Mesendoderm (in vitro differentiated cells): ENCODE measurements around the gene NLRC5.

ENCODE experiments used
- DNase-seq: peaks from one replicate; pipeline ENCODE4 v3.0.0; 2013
- H2AK5ac ChIP-seq: 2 replicates; pipeline ENCODE4 v1.6.1; 2013; ENCODE audit warnings: low read length, inconsistent platforms
- H2BK120ac ChIP-seq: 2 replicates; pipeline ENCODE4 v1.6.1; 2013; ENCODE audit warnings: low read depth, mild to moderate bottlenecking, low read length, moderate library complexity, mixed read lengths
- H2BK15ac ChIP-seq: replicated peaks from 2 replicates; pipeline ENCODE4 v1.6.1; 2013; ENCODE audit warnings: low read depth, mild to moderate bottlenecking, moderate library complexity
- H2BK5ac ChIP-seq: 2 replicates; pipeline ENCODE4 v1.6.1; 2013; ENCODE audit warnings: low read length, inconsistent platforms
- H3K18ac ChIP-seq: 2 replicates; pipeline ENCODE4 v1.6.1; 2013; ENCODE audit warnings: mild to moderate bottlenecking, low read length, mixed read lengths
- H3K23ac ChIP-seq: one replicate; pipeline ENCODE4 v1.6.1; 2013; ENCODE audit warnings: low read length
- H3K27ac ChIP-seq: 2 replicates; pipeline ENCODE4 v1.5.1; 2013; ENCODE audit warnings: low read depth, mild to moderate bottlenecking, inconsistent platforms, low read length, moderate library complexity
- H3K27me3 ChIP-seq: 2 replicates; pipeline ENCODE4 v1.6.1; 2013; ENCODE audit warnings: low read length, control low read depth, mild to moderate bottlenecking, inconsistent platforms; ENCODE audit not compliant: insufficient read depth, poor library complexity
- H3K36me3 ChIP-seq: 2 replicates; pipeline ENCODE4 v1.6.1; 2013; ENCODE audit warnings: low read length, inconsistent platforms; ENCODE audit not compliant: control insufficient read depth, insufficient read depth
- H3K4ac ChIP-seq: one replicate; pipeline ENCODE4 v1.6.1; 2013; ENCODE audit warnings: low read depth, mild to moderate bottlenecking, low read length, moderate library complexity
- H3K4me1 ChIP-seq: 2 replicates; pipeline ENCODE4 v1.6.1; 2013; ENCODE audit warnings: low read depth, low read length, inconsistent platforms; ENCODE audit not compliant: control insufficient read depth
- H3K4me2 ChIP-seq: 2 replicates; pipeline ENCODE4 v1.6.1; 2013; ENCODE audit warnings: low read length
- H3K4me3 ChIP-seq: 2 replicates; pipeline ENCODE4 v1.5.1; 2013; ENCODE audit warnings: mild to moderate bottlenecking, low read length
- H3K56ac ChIP-seq: one replicate; pipeline ENCODE4 v1.6.1; 2013; ENCODE audit warnings: low read length
- H3K79me1 ChIP-seq: 2 replicates; pipeline ENCODE4 v1.6.1; 2013; ENCODE audit warnings: low read length, inconsistent platforms
- H3K79me2 ChIP-seq: 2 replicates; pipeline ENCODE4 v1.6.1; 2013; ENCODE audit warnings: mild to moderate bottlenecking, low read length; ENCODE audit not compliant: control insufficient read depth, insufficient read depth
- H3K9ac ChIP-seq: 2 replicates; pipeline ENCODE4 v1.6.1; 2013; ENCODE audit warnings: low read length, inconsistent platforms
- H4K5ac ChIP-seq: one replicate; pipeline ENCODE4 v1.6.1; 2013; ENCODE audit warnings: low read length
- H4K8ac ChIP-seq: one replicate; pipeline ENCODE4 v1.6.1; 2013; ENCODE audit warnings: low read depth, mild to moderate bottlenecking, control low read depth, low read length, moderate library complexity
- WGBS: extraction: QIAGEN DNeasy Blood & Tissue Kit; methylation state at CpG from one replicate; pipeline ENCODE4 v1.1.7; 2013; ENCODE audit warnings: low lambda C conversion rate, missing lambda C conversion rate; ENCODE audit not compliant: insufficient coverage; ENCODE audit errors: extremely low coverage; 5-methylcytosine and 5-hydroxymethylcytosine counted together

The NLRC5 gene

GRCh38 chr16:57021757-57022156, 32.4 kb downstream of the NLRC5 start:
- Histone ChIP-seq H3K79me2 (no peaks in the 10 kb centered on the region), H4K8ac (no peak overlapping the region), H3K9ac (no peak overlapping the region), H2BK15ac (no peak overlapping the region), H3K4me3 (no peak overlapping the region), H3K36me3 (no peaks in the 10 kb centered on the region), H3K4me1 (no peaks in the 10 kb centered on the region), H3K27ac (no peak overlapping the region), H2BK5ac (no peak overlapping the region), H3K27me3 (no peaks in the 10 kb centered on the region), H3K4ac (no peak overlapping the region), H3K23ac (no peak overlapping the region), H3K18ac (no peak overlapping the region), H3K4me2 (no peak overlapping the region), H2AK5ac (no peak overlapping the region), H4K5ac (no peak overlapping the region), H2BK120ac (no peak overlapping the region), H3K79me1 (no peaks in the 10 kb centered on the region), H3K56ac (no peak overlapping the region)
- no CpG with 5 or more reads among the region's 6 CpGs for WGBS
- DNase-seq: no peak

DNA sequence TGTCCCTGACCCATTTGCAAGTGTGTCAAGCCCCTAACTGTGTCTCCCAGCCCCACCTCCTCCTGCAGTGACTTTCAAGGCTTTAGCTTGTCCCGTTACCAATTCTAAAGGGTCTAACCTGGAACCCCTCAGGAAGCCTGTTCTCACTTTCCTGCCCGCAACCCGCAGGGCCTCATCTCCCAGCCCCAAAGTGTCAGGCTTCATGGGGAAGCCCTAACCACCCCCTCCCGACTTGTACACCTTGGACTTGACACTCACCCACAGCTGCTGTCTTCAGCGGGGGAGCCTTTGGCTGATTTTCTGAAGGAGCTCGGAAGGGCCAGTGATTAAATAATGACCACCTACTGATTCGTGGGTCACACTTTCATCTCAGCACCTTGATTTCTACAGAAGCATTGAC, 33.1 kb downstream of the NLRC5 start:
- no peak overlapping the region for H3K9ac ChIP-seq
- H2BK5ac ChIP-seq: no peak overlapping the region
- H3K79me2 ChIP-seq: no peaks in the 10 kb centered on the region
- no peak overlapping the region for H4K8ac ChIP-seq
- H3K56ac ChIP-seq: no peak overlapping the region
- H3K18ac ChIP-seq: no peak overlapping the region
- no peak overlapping the region for H3K27ac ChIP-seq
- H3K79me1 ChIP-seq: no peaks in the 10 kb centered on the region
- H3K4ac ChIP-seq: no peak overlapping the region
- no peaks in the 10 kb centered on the region for H3K27me3 ChIP-seq
- H3K23ac ChIP-seq: no peak overlapping the region
- H3K36me3 ChIP-seq: no peaks in the 10 kb centered on the region
- H2BK120ac ChIP-seq: no peak overlapping the region
- H3K4me1 ChIP-seq: no peaks in the 10 kb centered on the region
- no CpG with 5 or more reads among the region's 7 CpGs for WGBS
- H3K4me2 ChIP-seq: no peak overlapping the region
- H4K5ac ChIP-seq: no peak overlapping the region
- H2AK5ac ChIP-seq: no peak overlapping the region
- H2BK15ac ChIP-seq: no peak overlapping the region
- DNase-seq: no peak
- no peak overlapping the region for H3K4me3 ChIP-seq

DNA sequence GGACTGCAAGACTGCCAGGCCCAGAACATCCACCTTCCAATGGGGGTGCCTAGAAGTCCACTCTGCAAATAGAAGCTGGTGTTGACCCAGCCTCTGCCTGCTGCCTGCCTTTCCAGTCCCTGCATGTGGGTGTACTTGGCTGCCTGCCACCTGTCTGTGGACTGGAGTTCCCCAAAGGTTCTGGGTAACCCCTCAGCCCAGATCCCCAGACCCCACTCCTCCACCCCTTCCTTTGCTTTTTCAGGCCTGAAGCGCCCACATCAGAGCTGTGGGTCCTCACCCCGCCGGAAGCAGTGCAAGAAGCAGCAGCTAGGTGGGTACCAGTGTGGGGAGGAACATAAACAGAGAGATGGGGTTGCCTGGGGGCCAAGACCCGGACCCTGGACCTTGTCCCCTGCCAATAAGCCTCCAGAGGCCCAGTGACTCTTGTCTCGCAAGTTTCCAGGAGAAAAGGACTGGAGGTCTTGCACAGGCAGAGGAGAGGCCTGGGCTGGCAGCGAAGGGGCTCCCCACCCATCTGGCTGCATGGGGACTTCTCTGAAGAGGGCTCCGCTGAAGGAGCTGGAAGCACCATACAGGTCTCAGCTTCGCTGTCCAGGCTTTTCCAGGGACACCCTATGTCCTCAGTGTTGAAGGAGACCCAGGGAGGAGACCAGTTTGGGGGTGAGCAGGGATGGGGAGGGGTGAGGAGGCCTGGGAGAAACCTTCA, 34.3 kb downstream of the NLRC5 start:
- Histone ChIP-seq H3K4ac (no peak overlapping the region), H3K36me3 (no peaks in the 10 kb centered on the region), H3K4me1 (no peaks in the 10 kb centered on the region), H3K79me2 (no peaks in the 10 kb centered on the region), H2BK120ac (no peak overlapping the region), H4K5ac (no peak overlapping the region), H3K9ac (no peak overlapping the region), H2AK5ac (no peak overlapping the region), H3K4me2 (no peak overlapping the region), H2BK5ac (no peak overlapping the region), H3K18ac (no peak overlapping the region), H3K27me3 (no peaks in the 10 kb centered on the region), H4K8ac (no peak overlapping the region), H3K27ac (no peak overlapping the region), H3K56ac (no peak overlapping the region), H2BK15ac (no peak overlapping the region), H3K79me1 (no peaks in the 10 kb centered on the region), H3K4me3 (no peak overlapping the region), H3K23ac (no peak overlapping the region)
- WGBS: no CpG with 5 or more reads among the region's 8 CpGs
- no peak for DNase-seq

GRCh38 chr16:57024894-57025680, 35.7 kb downstream of the NLRC5 start:
- WGBS: no CpG with 5 or more reads among the region's 19 CpGs
- H3K36me3 ChIP-seq: no peaks in the 10 kb centered on the region
- no peaks in the 10 kb centered on the region for H3K27me3 ChIP-seq

DNA sequence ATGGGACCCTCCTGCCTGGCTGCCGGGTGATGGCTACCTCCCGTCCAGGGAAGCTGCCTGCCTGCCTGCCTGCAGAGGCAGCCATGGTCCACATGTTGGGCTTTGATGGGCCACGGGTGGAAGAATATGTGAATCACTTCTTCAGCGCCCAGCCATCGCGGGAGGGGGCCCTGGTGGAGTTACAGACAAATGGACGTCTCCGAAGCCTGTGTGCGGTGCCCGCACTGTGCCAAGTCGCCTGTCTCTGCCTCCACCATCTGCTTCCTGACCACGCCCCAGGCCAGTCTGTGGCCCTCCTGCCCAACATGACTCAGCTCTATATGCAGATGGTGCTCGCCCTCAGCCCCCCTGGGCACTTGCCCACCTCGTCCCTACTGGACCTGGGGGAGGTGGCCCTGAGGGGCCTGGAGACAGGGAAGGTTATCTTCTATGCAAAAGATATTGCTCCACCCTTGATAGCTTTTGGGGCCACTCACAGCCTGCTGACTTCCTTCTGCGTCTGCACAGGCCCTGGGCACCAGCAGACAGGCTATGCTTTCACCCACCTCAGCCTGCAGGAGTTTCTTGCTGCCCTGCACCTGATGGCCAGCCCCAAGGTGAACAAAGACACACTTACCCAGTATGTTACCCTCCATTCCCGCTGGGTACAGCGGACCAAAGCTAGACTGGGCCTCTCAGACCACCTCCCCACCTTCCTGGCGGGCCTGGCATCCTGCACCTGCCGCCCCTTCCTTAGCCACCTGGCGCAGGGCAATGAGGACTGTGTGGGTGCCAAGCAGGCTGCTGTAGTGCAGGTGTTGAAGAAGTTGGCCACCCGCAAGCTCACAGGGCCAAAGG, 36.8 kb downstream of the NLRC5 start:
- Histone ChIP-seq H3K79me2 (no peaks in the 10 kb centered on the region), H3K27ac (no peak overlapping the region)

More at GRCh38 chr16:57024894-57025680, 35.7 kb downstream of the NLRC5 start:
- no peak overlapping the region for H2BK15ac ChIP-seq
- no peaks in the 10 kb centered on the region for H3K79me1 ChIP-seq
- no peak overlapping the region for H3K23ac ChIP-seq
- no peak overlapping the region for H3K56ac ChIP-seq
- no peak overlapping the region for H3K4me3 ChIP-seq
- no peak overlapping the region for H3K9ac ChIP-seq
- DNase-seq: no peak
- H3K79me2 ChIP-seq: no peaks in the 10 kb centered on the region
- no peak overlapping the region for H2BK5ac ChIP-seq
- no peak overlapping the region for H3K18ac ChIP-seq
- H2AK5ac ChIP-seq: no peak overlapping the region
- no peak overlapping the region for H4K5ac ChIP-seq
- no peak overlapping the region for H4K8ac ChIP-seq
- no peak overlapping the region for H3K4me2 ChIP-seq
- H3K4ac ChIP-seq: no peak overlapping the region
- H2BK120ac ChIP-seq: no peak overlapping the region
- H3K27ac ChIP-seq: no peak overlapping the region
- H3K4me1 ChIP-seq: no peaks in the 10 kb centered on the region

More for the DNA sequence above, 36.8 kb downstream of the NLRC5 start:
- no peak overlapping the region for H3K4ac ChIP-seq
- H4K5ac ChIP-seq: no peak overlapping the region
- no peaks in the 10 kb centered on the region for H3K36me3 ChIP-seq
- no peaks in the 10 kb centered on the region for H3K79me1 ChIP-seq
- no peak overlapping the region for H3K9ac ChIP-seq
- DNase-seq: no peak
- no peak overlapping the region for H2BK120ac ChIP-seq
- H2BK5ac ChIP-seq: no peak overlapping the region
- no peak overlapping the region for H2BK15ac ChIP-seq
- no peak overlapping the region for H3K4me3 ChIP-seq
- H3K18ac ChIP-seq: no peak overlapping the region
- H3K23ac ChIP-seq: no peak overlapping the region
- H2AK5ac ChIP-seq: no peak overlapping the region
- H4K8ac ChIP-seq: no peak overlapping the region
- no CpG with 5 or more reads among the region's 21 CpGs for WGBS
- no peaks in the 10 kb centered on the region for H3K4me1 ChIP-seq
- no peaks in the 10 kb centered on the region for H3K27me3 ChIP-seq
- H3K4me2 ChIP-seq: no peak overlapping the region
- H3K56ac ChIP-seq: no peak overlapping the region
